ENCODE measurements around the gene MAPKAP1.

Gene MAPKAP1

GRCh38 chr9:125608489-125609224, 98.4 kb downstream of the MAPKAP1 start:
- TF ChIP-seq POLR2AphosphoS5 (IDR thresholded peaks at IDR 0.05; ENCODE audit: low read depth) = no peak
- no peak for TF ChIP-seq CTCF (IDR thresholded peaks at IDR 0.05; ENCODE audit: insufficient read depth, low read length)
- Histone ChIP-seq H3K27me3 (ENCODE audit: insufficient read depth, poor library complexity, severe bottlenecking) (no peaks in the 10 kb centered on the region), H3K4me3 (replicated peaks; ENCODE audit: insufficient read depth, low read length) (no peak overlapping the region), H3K27ac (replicated peaks) (no peak overlapping the region)
- DNase-seq (ENCODE audit: low read depth in 1 of 2, low spot score in 1 of 2) = no peak

- Histone ChIP-seq H3K27ac (replicated peaks) (no peak overlapping the region), H3K4me3 (replicated peaks; ENCODE audit: insufficient read depth, low read length) (no peak overlapping the region), H3K27me3 (ENCODE audit: insufficient read depth, poor library complexity, severe bottlenecking) (no peaks in the 10 kb centered on the region)
- no peak for DNase-seq (ENCODE audit: low read depth in 1 of 2, low spot score in 1 of 2)
- TF ChIP-seq CTCF (IDR thresholded peaks at IDR 0.05; ENCODE audit: insufficient read depth, low read length) (no peak), GABPA (IDR thresholded peaks at IDR 0.05; ENCODE audit: low read depth) (no peak), POLR2AphosphoS5 (IDR thresholded peaks at IDR 0.05; ENCODE audit: low read depth) (no peak), SPI1 (IDR thresholded peaks at IDR 0.05; ENCODE audit: borderline replicate concordance, low read depth) (no peak), REST (IDR thresholded peaks at IDR 0.05; ENCODE audit: insufficient replicate concordance, low read depth) (no peak)
Measured at GRCh38 chr9:125604196-125604595, 102.8 kb downstream of the MAPKAP1 start.

- no peak for DNase-seq (ENCODE audit: low read depth in 1 of 2, low spot score in 1 of 2)
- no peak for TF ChIP-seq GABPA (IDR thresholded peaks at IDR 0.05; ENCODE audit: low read depth)
- TF ChIP-seq SPI1 (IDR thresholded peaks at IDR 0.05; ENCODE audit: borderline replicate concordance, low read depth) = no peak
- TF ChIP-seq CTCF (IDR thresholded peaks at IDR 0.05; ENCODE audit: insufficient read depth, low read length) = no peak
- TF ChIP-seq REST (IDR thresholded peaks at IDR 0.05; ENCODE audit: insufficient replicate concordance, low read depth) = no peak
- no peak for TF ChIP-seq POLR2AphosphoS5 (IDR thresholded peaks at IDR 0.05; ENCODE audit: low read depth)
- Histone ChIP-seq H3K4me3 (replicated peaks; ENCODE audit: insufficient read depth, low read length) (no peak overlapping the region), H3K27ac (replicated peaks) (no peak overlapping the region), H3K27me3 (ENCODE audit: insufficient read depth, poor library complexity, severe bottlenecking) (no peaks in the 10 kb centered on the region)
Measured at GRCh38 chr9:125603478-125604021, 103.5 kb downstream of the MAPKAP1 start.

Measured in HL-60 (cell line).